Activated CD4-positive, alpha-beta T cell treated with anti-CD3 and anti-CD28 coated beads for 24 hours (primary cell): ENCODE results near the gene DHRS7C.
"Not testable (repeated sequence)": the region's sequence is repeated elsewhere in the genome, so short reads cannot be mapped to it uniquely, and the experiment has no call there.

Experiments used
- DNase-seq, 2 donors: peaks; one replicate each; pipeline ENCODE4 v3.0.0-alpha.2; 2020; ENCODE audit warnings: low read depth in 2 of 2

DHRS7C gene

GRCh38 chr17:9810100-9810949 lies 18.9 kb upstream of the DHRS7C start:
- DNase-seq: no peak

GRCh38 chr17:9809409-9809808 lies 18.0 kb upstream of the DHRS7C start:
- DNase-seq: no peak

- DNase-seq: no peak
Observed at GRCh38 chr17:9806699-9807098, 15.3 kb upstream of the DHRS7C start.

- no peak for DNase-seq
Observed at GRCh38 chr17:9805769-9806168, 14.4 kb upstream of the DHRS7C start.

GRCh38 chr17:9802697-9803096 lies 11.3 kb upstream of the DHRS7C start:
- no peak for DNase-seq

- no peak for DNase-seq
Observed at GRCh38 chr17:9802294-9802693, 10.9 kb upstream of the DHRS7C start.

GRCh38 chr17:9801505-9801904 lies 10.1 kb upstream of the DHRS7C start:
- DNase-seq: no peak

- no peak for DNase-seq
Observed at GRCh38 chr17:9798724-9799123, 7.3 kb upstream of the DHRS7C start.

- no peak for DNase-seq
Observed at GRCh38 chr17:9798008-9798407, 6.6 kb upstream of the DHRS7C start.

- no peak for DNase-seq
Observed at GRCh38 chr17:9792181-9792840, 919 bp upstream of the DHRS7C start.

- no peak for DNase-seq
Observed at GRCh38 chr17:9790316-9790715, 1.1 kb downstream of the DHRS7C start.

GRCh38 chr17:9788601-9789000 lies 2.8 kb downstream of the DHRS7C start:
- DNase-seq: no peak

- no peak for DNase-seq
Observed at GRCh38 chr17:9784544-9784943, 6.8 kb downstream of the DHRS7C start.

GRCh38 chr17:9783465-9783864 lies 7.9 kb downstream of the DHRS7C start:
- not testable (repeated sequence) for DNase-seq

- no peak for DNase-seq
Observed at GRCh38 chr17:9783050-9783449, 8.3 kb downstream of the DHRS7C start.

GRCh38 chr17:9780552-9780951 lies 10.8 kb downstream of the DHRS7C start:
- no peak for DNase-seq

- DNase-seq: no peak
Observed at GRCh38 chr17:9776911-9777310, 14.5 kb downstream of the DHRS7C start.

GRCh38 chr17:9772658-9773057 lies 18.7 kb downstream of the DHRS7C start:
- DNase-seq: no peak

GRCh38 chr17:9771465-9771864 lies 19.9 kb downstream of the DHRS7C start:
- no peak for DNase-seq

GRCh38 chr17:9769036-9769695 lies 22.2 kb downstream of the DHRS7C start:
- DNase-seq: no peak

GRCh38 chr17:9768381-9768934 lies 22.9 kb downstream of the DHRS7C start:
- DNase-seq: no peak

- DNase-seq: no peak
Observed at GRCh38 chr17:9767432-9767991, 23.9 kb downstream of the DHRS7C start.
